ENCODE results near the gene GNAZ.

Gene GNAZ

DNA sequence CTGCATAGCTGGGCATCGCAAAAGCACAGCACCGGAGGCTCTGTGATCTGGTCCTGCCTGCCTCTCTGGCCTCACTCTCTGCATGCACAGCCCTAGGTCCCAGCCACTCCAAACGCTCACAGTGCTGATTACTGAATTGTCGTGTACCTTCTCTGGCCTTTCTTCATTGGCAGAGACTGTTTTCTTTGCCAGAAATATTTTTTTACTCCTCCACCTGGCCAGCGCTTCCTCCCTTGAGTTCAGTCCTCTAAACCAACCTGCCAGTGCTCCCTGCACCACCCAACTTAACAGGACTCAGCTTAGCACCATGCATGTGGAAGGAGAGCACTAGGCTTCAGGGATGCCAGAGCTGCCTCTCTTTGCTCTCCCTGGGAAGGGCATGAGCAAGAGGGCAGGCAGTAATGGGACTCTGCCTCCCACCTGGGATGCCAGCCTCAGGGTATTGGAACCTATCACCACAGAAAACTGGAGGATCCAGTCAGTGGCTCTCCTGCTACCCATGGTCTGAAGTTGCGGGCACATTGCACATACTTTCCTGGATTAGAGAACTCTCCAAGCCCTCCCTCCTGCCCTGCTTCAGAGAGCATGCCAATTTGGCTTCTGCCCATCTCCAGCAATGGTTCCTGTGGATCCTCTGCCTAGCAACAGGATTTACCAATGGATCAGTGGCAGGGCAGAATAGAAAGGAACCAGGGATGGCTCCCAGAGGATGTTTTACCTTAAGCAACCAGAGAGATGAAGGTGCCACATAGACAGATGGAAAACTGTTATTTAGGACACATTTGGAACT, 37.0 kb upstream of the GNAZ start:
- Histone ChIP-seq H3K4me1 (ENCODE audit: insufficient read depth, low read length) (no peaks in the 10 kb centered on the region), H3K27ac (ENCODE audit: low read depth, low read length) (no peak overlapping the region), H3K9ac (ENCODE audit: low read length) (no peak overlapping the region), H3K27me3 (ENCODE audit: control insufficient read depth in 1 of 2, insufficient read depth in 2 of 2, low read length in 2 of 2) (peaks cover 0 to 13% of the 10 kb centered on the region in 2 donors), H3K9me3 (ENCODE audit: low read length) (no peaks in the 10 kb centered on the region), H3K36me3 (ENCODE audit: insufficient read depth, low read length) (no peaks in the 10 kb centered on the region), H3K4me3 (ENCODE audit: low read depth in 1 of 2, low read length in 2 of 2) (no peak overlapping the region)

DNA sequence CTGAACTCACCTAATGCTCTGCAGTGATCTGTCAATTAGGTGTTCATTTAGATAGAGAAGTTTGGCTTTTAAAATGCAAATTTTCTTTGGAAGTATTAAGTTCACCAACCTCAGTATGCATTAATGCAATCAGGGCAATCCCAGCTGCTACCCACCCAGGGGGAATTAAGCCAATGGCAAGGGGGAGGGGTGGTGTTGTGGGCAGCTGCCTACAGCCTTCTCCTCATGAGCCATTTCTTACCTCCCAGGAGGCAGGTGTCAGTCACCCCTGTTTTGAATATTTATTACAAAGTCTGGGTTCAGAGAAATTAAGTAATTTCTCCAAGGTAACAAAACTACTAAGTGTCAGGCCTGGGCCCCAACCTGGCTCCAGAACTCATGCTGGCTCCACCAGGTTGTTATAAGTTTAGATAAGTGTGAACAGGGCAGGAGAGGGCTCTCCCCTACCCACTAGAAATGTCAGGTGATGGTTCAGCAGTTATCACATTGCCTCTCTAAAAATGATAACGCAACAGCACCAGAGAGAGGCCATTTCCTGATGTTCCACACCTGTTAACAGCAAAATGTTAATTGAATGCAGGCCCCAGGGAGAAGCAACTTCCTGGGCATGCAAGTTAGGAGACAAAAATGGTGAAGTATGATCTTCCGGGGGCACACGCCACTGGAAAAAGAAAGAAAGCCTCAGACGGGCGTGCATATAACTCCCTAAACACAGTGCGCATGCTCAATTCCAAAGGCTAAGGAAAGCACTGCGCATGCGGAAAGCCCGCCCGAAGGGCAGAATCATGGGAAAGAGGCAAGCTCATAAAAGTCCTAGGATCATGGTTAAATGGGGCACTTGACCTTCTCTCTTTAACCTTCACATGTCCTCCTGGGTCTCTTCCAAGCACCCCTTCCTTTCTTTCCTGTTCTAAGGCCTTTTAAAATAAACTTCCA, 35.4 kb upstream of the GNAZ start:
- Histone ChIP-seq H3K9me3 (ENCODE audit: low read length) (no peaks in the 10 kb centered on the region), H3K4me1 (ENCODE audit: insufficient read depth, low read length) (no peaks in the 10 kb centered on the region), H3K36me3 (ENCODE audit: insufficient read depth, low read length) (no peaks in the 10 kb centered on the region), H3K27ac (ENCODE audit: low read depth, low read length) (no peak overlapping the region), H3K4me3 (ENCODE audit: low read depth in 1 of 2, low read length in 2 of 2) (no peak overlapping the region), H3K27me3 (ENCODE audit: control insufficient read depth in 1 of 2, insufficient read depth in 2 of 2, low read length in 2 of 2) (peaks cover 0 to 15% of the 10 kb centered on the region in 2 donors), H3K9ac (ENCODE audit: low read length) (no peak overlapping the region)

DNA sequence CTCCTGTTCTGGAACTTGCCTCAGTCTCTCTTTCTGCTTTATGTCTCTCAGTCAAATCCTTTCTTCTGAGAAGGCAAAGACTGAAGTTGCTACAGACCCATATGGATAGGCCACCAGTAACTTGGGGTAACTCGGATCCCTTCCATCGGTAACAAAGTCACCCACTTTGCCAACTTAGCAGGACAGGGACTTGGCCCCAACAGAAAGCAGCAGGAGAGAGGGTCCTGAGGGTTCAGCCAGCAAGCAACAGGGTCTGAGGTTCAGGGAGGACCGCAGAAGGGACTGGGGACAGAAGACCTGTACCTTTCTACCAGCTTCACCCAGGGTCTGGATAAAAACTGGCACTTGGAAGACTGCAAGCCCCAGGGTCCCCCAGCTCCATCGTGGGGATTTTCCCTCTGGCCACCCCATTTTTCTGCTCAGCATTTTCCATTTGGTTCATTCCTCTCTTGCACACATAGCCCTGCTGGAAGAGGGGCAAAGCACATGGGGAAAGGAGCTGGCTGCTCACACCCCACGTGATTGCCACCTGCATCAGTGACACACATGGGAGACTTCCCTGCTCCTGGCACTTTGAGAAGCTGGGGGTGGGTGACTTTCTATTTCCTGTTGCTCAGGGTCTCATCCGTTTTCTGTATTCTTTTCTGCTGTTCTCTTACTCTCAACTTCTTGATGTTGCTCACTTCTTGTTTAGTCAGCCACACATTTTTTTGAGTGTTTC, 34.6 kb upstream of the GNAZ start:
- no peaks in the 10 kb centered on the region for H3K36me3 ChIP-seq (ENCODE audit: insufficient read depth, low read length)
- no peak overlapping the region for H3K27ac ChIP-seq (ENCODE audit: low read depth, low read length)
- no peak overlapping the region for H3K9ac ChIP-seq (ENCODE audit: low read length)
- H3K4me3 ChIP-seq (ENCODE audit: low read depth in 1 of 2, low read length in 2 of 2): no peak overlapping the region
- H3K4me1 ChIP-seq (ENCODE audit: insufficient read depth, low read length): no peaks in the 10 kb centered on the region
- H3K27me3 ChIP-seq (ENCODE audit: control insufficient read depth in 1 of 2, insufficient read depth in 2 of 2, low read length in 2 of 2): peaks cover 0 to 15% of the 10 kb centered on the region in 2 donors
- no peaks in the 10 kb centered on the region for H3K9me3 ChIP-seq (ENCODE audit: low read length)

DNA sequence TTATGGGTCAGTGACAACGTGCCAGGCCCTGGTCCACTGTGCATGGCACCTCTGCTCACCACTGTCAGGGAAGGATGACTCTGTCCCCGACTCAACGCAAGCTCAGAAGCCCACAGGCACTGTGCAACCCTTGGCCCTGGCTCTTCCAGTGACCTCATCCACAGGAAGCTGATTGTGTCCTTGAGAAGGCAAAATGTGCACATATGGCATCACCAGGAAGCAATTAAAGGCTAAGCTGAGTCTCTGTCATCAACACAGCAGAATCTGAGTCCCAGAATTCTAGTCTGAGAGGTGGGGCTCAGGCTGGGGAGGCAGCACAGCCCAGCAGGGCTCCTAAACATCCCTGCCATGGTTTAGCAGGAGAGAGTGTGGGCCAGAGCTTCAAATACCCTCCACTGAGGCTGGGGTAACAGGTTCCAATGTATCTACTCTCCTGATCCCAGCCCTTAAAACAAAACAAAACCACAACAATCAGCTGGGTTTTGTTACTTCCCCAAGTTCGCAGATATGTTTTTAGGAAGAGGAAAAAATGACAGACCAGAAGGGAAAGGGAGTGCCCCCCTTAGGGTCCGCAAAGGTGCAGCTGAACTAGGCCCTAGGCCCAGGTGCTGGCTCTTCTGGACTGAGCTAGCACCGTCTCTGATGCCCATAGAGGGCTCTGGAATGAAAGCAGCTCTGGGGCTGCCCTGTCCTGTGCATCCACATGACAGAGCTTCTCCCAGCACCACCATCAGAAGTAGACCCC, 33.5 kb upstream of the GNAZ start:
- H3K27ac ChIP-seq (ENCODE audit: low read depth, low read length): no peak overlapping the region

DNA sequence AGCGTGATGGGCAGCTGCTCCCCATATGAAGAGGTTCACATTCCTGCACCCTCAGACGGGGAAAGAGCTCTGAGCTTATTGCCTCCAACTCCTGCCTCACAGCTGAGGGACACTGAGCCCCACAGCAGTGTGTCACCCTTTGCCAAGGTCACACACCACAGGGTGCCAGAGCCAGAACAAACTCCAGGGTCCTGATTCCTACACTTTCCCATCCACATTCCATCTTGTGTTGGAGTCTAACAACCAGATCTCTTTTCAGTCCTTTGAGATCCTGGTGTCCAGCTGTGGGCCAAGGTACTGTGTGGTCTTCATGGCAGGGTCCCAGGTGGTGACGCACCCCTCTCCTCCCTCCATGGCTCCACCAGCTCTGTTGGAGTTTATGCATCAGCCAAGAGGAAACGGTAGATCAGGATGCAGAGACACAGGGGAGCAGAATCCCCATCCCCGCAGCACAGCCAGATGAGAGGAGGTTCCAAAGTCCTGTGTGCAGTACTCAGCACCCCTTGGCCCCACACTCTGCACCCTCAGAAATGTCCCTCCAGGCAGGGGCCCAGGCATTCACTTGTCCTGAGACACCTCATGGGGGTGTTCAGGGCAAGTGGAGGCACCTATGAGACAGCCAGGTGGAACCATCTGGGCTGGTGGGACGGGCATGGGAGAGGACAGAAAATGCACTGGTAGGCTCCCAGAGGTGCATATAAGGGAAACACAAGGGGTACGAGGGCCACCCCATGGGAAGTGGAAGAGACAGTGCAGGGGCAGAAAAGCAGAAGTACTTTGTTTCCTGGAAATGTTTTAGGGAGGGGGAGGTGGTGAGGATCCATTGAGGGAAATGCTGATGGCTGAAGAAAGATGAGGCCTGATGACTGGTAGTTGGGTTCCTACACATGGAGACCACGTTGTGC, 32.6 kb upstream of the GNAZ start:
- no peak overlapping the region for H3K4me3 ChIP-seq (ENCODE audit: low read depth in 1 of 2, low read length in 2 of 2)
- H3K9me3 ChIP-seq (ENCODE audit: low read length): no peaks in the 10 kb centered on the region
- no peaks in the 10 kb centered on the region for H3K4me1 ChIP-seq (ENCODE audit: insufficient read depth, low read length)
- H3K36me3 ChIP-seq (ENCODE audit: insufficient read depth, low read length): no peaks in the 10 kb centered on the region
- H3K27ac ChIP-seq (ENCODE audit: low read depth, low read length): no peak overlapping the region
- no peak overlapping the region for H3K9ac ChIP-seq (ENCODE audit: low read length)
- H3K27me3 ChIP-seq (ENCODE audit: control insufficient read depth in 1 of 2, insufficient read depth in 2 of 2, low read length in 2 of 2): peaks cover 0 to 15% of the 10 kb centered on the region in 2 donors

More for the DNA sequence above, 33.5 kb upstream of the GNAZ start:
- no peak overlapping the region for H3K4me3 ChIP-seq (ENCODE audit: low read depth in 1 of 2, low read length in 2 of 2)
- H3K9ac ChIP-seq (ENCODE audit: low read length): no peak overlapping the region
- H3K9me3 ChIP-seq (ENCODE audit: low read length): no peaks in the 10 kb centered on the region
- no peaks in the 10 kb centered on the region for H3K4me1 ChIP-seq (ENCODE audit: insufficient read depth, low read length)
- no peaks in the 10 kb centered on the region for H3K36me3 ChIP-seq (ENCODE audit: insufficient read depth, low read length)
- peaks cover 0 to 15% of the 10 kb centered on the region in 2 donors for H3K27me3 ChIP-seq (ENCODE audit: control insufficient read depth in 1 of 2, insufficient read depth in 2 of 2, low read length in 2 of 2)

DNA sequence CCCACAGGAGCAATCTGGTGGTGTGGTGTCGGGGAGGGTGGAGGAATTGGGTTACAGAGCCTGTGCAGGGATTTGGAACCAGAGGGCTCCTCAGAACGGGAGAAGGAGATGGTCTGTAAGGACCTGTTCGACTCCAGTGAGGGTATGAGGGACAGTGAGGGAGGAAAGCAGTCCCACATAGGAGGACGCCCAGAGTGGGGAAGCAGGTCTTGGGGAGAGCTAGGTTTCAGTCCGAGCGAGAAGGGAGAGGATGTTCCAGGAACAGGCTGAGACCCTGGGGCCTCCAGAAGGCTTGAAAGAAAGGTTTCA, 32.0 kb upstream of the GNAZ start:
- Histone ChIP-seq H3K36me3 (ENCODE audit: insufficient read depth, low read length) (no peaks in the 10 kb centered on the region), H3K9me3 (ENCODE audit: low read length) (no peaks in the 10 kb centered on the region), H3K9ac (ENCODE audit: low read length) (no peak overlapping the region), H3K27ac (ENCODE audit: low read depth, low read length) (no peak overlapping the region), H3K4me1 (ENCODE audit: insufficient read depth, low read length) (no peaks in the 10 kb centered on the region), H3K27me3 (ENCODE audit: control insufficient read depth in 1 of 2, insufficient read depth in 2 of 2, low read length in 2 of 2) (peaks cover 0 to 15% of the 10 kb centered on the region in 2 donors), H3K4me3 (ENCODE audit: low read depth in 1 of 2, low read length in 2 of 2) (no peak overlapping the region)

DNA sequence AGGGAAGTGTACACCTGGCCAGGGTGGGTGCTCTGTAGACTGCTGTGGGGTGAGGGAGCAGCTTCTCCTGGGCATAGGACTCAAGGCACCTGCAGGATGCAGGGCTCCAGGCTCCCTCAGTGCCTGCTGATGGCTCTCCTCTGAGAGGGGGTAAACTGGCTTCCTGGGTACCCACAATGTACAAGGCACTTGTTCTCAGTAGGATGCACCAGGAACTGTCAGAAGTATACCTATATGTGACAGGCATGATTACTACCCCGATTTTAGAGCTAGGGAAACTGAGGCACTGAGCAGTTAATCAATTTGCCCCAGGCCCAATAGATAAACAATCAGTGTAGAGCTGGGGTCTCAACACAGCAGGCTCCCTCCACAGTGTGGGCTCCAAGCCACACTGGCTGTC, 31.4 kb upstream of the GNAZ start:
- Histone ChIP-seq H3K27ac (ENCODE audit: low read depth, low read length) (no peak overlapping the region), H3K27me3 (ENCODE audit: control insufficient read depth in 1 of 2, insufficient read depth in 2 of 2, low read length in 2 of 2) (peaks cover 0 to 15% of the 10 kb centered on the region in 2 donors), H3K4me1 (ENCODE audit: insufficient read depth, low read length) (no peaks in the 10 kb centered on the region), H3K9me3 (ENCODE audit: low read length) (no peaks in the 10 kb centered on the region), H3K9ac (ENCODE audit: low read length) (no peak overlapping the region), H3K36me3 (ENCODE audit: insufficient read depth, low read length) (no peaks in the 10 kb centered on the region), H3K4me3 (ENCODE audit: low read depth in 1 of 2, low read length in 2 of 2) (no peak overlapping the region)

DNA sequence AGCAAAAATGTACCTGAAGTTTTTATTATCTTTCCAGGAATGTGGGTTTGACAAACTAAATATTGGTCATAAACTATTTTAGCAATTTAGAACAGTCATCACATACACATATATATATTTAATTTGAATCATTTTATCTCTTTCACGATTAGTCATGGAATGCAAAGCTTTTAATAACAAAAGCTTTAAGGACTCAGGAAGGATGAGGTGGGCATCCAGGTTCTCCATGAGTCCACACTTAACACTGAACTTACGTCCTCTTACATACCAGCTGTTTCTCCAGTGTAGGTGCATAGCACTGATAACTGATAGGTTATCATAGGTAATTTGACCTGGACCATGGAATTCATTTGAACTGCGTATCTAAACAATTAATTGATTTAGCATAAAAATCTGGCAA, 28.1 kb upstream of the GNAZ start:
- H3K27me3 ChIP-seq (ENCODE audit: control insufficient read depth in 1 of 2, insufficient read depth in 2 of 2, low read length in 2 of 2): peaks cover 0 to 14% of the 10 kb centered on the region in 2 donors
- H3K9ac ChIP-seq (ENCODE audit: low read length): no peak overlapping the region
- H3K4me3 ChIP-seq (ENCODE audit: low read depth in 1 of 2, low read length in 2 of 2): no peak overlapping the region
- H3K4me1 ChIP-seq (ENCODE audit: insufficient read depth, low read length): no peaks in the 10 kb centered on the region
- no peaks in the 10 kb centered on the region for H3K9me3 ChIP-seq (ENCODE audit: low read length)
- no peaks in the 10 kb centered on the region for H3K36me3 ChIP-seq (ENCODE audit: insufficient read depth, low read length)
- no peak overlapping the region for H3K27ac ChIP-seq (ENCODE audit: low read depth, low read length)

DNA sequence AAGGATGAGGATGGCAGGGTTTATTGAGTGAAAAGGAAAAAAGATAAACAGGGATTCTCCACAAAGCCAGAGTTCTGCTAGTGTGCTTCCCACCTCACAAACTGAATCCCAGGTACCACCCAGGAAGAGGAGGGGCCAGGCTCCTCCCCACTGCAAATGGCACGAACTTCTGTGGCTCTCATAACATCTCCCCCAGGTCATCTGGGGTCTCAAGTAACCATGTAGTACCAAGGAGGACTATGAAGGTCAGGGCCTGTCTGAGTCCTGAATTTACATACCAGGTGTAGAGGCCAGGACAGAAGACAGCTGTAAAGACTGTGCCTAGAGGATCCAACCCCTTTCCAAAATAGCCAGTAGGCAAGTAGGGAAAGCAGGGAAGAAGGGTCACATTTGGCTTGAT, 25.7 kb upstream of the GNAZ start:
- Histone ChIP-seq H3K27me3 (ENCODE audit: control insufficient read depth in 1 of 2, insufficient read depth in 2 of 2, low read length in 2 of 2) (no peaks in the 10 kb centered on the region), H3K9me3 (ENCODE audit: low read length) (peaks cover 3% of the 10 kb centered on the region), H3K4me1 (ENCODE audit: insufficient read depth, low read length) (no peaks in the 10 kb centered on the region), H3K27ac (ENCODE audit: low read depth, low read length) (no peak overlapping the region), H3K36me3 (ENCODE audit: insufficient read depth, low read length) (no peaks in the 10 kb centered on the region), H3K4me3 (ENCODE audit: low read depth in 1 of 2, low read length in 2 of 2) (no peak overlapping the region), H3K9ac (ENCODE audit: low read length) (no peak overlapping the region)

DNA sequence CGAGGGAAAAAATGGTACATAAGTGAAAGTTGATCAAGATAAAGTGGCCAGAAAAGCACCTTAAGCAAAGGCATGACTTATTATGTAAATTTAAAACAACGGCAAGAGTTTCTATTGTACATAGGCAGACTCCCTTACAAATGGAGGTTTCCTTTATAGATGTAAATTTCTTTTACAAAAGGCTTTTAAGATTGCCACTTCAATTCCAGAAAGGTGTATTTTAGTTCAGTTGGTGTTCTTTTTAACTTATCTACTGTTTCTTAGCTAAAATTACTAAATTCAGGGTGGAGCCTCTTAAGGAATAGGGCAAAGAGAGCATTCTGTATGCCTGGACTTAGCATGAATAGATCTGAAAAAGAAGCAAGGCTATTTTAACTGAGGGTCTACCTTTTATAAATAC, 24.9 kb upstream of the GNAZ start:
- Histone ChIP-seq H3K36me3 (ENCODE audit: insufficient read depth, low read length) (no peaks in the 10 kb centered on the region), H3K27me3 (ENCODE audit: control insufficient read depth in 1 of 2, insufficient read depth in 2 of 2, low read length in 2 of 2) (no peaks in the 10 kb centered on the region), H3K9me3 (ENCODE audit: low read length) (peaks cover 3% of the 10 kb centered on the region), H3K4me1 (ENCODE audit: insufficient read depth, low read length) (no peaks in the 10 kb centered on the region), H3K4me3 (ENCODE audit: low read depth in 1 of 2, low read length in 2 of 2) (no peak overlapping the region), H3K9ac (ENCODE audit: low read length) (no peak overlapping the region), H3K27ac (ENCODE audit: low read depth, low read length) (no peak overlapping the region)

Measured in muscle layer of colon (tissue), 2 donors.